Inflammatory macrophage treated with lipopolysaccharide for 4 hours (primary cell): Measurements from ENCODE around the gene IL17C.

ENCODE experiments used
- DNase-seq: peaks from one replicate; pipeline ENCODE4 v3.0.0-alpha.2; 2020

The IL17C gene

DNA sequence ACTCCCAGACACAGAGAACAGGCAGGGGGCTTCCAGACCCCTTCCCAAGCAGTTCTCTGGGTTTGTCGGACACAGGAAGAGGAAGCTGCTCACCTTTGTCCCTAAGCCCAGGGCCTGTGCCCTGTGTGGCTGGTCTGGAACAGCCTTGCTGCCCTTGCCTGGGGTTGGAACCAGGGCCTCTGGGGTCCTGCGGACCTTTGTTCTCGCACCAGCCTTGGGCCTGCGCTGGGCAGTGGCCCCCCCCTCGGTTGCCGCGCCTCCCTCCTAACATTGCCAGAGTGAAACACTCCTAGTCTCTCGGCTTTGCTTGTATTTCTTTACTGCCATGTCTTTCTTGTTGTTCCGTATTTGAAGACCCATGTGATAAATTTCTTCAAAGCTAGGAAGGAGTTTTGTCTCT lies 8.5 kb upstream of the IL17C start:
- no peak for DNase-seq

DNA sequence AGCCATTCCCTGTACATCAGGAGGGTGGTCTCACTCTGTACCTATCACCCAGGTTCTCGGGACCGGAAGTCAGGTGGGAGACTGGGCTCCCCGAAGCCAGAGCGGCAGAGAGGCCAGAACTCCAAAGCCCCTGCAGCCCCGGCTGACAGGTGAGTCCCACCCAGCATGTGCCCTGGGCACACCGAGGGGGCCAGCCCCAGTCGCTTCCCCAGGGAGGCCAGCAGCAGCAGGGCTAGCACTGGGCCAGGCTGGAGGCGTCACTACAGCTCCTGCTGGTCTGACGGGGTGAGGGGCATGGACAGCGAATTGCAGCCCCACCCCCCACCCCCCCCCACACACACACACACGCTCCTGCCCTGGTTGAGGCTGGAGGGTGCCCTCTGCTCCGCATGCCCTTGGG lies 7.9 kb upstream of the IL17C start:
- DNase-seq, result no peak

DNA sequence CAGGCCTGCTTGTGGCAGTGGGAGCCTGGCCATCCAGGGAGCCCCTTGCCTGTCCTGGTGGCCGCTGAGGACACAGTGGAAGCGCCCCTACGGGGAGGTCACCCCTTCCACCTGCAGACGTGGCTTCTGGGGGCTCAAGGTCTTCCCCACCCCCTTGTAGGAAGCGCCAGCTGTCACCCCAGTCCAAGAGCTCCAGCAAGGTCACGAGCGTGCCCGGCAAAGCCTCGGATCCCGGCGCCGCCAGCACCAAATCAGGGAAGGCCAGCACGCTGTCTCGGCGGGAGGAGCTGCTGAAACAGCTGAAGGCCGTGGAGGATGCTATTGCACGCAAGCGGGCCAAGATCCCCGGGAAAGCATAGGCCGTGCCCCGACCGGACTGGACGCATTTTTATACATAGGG lies 7.4 kb upstream of the IL17C start:
- no peak for DNase-seq

DNA sequence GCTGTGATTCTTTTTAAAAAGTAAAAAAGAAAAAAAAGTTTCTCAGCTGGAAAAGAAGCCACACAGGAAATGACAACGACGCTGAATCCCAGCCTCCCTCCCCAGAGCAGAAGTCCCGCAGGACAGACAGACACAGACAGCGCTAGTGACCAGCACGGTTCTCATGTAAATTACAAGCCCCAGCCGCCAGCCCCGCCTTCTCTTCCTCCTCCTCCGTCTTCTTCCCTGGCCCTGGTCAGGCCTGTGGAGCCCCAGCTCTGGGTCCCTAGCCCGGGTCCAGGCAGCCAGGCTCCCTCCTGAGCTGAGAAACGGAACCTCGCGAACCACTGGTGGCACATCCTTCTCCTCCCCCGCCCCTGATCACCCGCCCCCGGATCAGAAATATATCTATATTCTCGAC lies 7.0 kb upstream of the IL17C start:
- peak; percentile 16 for DNase-seq

DNA sequence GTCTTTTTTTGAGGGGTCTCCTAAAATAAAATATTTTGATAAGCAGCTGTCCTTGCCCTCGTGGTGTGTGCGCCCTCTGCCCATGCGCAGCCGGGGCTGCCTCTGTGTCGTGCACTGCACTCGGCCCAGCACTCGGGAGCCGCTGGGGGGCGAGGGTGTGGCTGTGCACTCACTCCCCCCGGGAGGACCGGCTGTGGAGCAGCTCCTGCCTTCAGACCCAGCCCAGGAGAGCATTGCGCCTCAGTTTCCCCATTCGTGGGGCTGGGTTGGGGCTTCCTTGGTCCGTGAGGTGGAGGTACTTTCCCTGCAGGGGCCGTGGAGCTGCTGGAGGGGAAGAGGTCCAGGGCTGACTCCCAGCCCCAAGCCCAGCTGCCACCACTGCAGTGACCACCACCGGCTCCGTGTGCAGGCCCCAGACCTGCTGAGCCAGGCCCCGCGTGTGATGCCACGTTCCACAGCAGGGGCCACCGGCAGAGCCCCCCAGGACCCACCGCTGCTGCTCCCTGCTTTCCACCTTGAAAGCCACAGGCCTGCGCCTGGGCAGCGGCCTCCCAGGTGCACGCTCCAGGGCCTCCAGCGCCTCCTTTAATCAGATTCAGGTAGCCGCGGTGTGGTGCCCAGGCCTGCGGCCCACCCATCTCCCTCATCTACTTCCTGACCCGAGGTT lies 6.3 kb upstream of the IL17C start:
- DNase-seq, result no peak

DNA sequence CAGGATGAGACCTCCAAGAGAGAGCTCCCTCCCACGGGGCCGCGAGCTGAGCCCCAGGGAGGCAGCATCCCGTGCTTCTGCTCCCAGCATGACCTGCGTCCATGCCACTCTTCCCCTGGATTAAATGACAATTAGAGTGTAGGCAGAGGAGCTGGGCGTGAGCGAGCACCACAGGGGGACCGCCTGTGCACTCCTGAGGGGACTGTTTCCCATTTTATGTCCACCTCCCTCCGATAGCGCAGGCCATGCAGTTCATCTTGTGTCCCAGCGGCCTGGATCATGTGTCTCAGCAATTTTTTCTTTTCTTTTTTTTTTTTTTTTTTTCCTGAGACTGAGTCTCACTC lies 5.8 kb upstream of the IL17C start:
- no peak for DNase-seq

DNA sequence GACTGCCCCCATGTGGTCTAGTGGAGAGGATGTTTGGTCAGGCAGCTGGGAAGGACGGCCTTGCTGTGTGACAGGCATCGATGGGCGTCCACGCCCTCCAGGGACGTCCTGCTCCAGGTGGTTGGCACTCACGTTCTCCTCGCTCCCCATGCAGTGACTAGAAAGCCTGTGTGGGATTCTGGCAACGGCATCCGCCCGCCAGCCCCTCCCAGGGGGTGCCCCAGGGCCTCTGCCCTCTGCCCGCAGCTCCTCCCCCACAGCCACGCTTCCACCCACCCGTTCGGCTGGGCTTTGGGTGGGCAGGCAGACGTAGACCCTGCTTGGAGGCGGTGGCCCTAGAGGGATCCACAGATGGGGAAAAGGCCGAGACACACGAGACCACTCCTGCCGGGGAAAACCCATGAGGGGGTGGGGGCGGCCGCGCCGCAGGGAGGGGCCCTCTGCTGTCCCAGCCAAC lies 4.7 kb upstream of the IL17C start:
- DNase-seq, result peak; percentile 87

DNA sequence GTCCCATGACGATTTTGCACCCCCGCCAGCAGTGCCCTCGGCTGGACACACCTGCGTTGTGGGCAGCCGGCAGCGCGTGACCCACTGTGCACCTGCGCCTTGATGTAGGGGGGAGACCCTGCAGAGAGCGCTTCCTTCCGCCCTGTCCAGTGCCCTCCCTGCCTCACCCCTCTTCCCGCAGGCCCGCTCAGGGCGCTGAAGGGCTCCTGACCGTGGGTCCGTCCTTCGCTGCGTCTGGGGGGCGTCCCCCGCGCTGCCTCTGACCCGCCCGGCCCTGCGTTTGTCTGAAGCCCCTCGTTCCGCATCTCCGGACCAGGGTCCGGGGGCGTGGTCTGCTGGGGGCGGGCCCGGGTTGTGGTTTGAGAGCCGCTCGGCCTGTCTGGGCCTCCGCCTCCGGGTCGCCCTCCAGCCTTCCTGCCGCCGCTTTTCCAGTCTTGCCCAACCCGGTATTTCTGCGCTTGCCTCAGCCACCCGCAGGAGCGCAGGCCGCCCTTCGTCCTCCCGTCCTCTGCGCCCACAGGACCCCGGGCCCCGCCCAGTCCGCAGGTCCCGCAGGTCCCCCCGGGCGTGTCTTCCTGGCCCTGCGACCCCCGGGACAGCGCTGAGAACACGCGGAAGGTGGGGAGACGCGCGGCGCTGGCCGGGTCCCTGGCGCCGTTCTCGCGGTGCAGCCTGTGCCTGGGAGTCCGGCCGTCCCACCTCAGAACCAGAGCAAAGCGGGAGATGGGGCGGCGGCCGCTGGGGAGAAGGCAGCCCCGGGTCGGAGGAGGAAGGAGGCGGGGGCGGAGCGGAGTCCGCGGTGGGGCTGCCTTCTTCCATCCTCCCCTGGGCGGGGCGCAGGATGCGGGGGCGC lies 4.0 kb upstream of the IL17C start:
- peak; percentile 95 for DNase-seq

DNA sequence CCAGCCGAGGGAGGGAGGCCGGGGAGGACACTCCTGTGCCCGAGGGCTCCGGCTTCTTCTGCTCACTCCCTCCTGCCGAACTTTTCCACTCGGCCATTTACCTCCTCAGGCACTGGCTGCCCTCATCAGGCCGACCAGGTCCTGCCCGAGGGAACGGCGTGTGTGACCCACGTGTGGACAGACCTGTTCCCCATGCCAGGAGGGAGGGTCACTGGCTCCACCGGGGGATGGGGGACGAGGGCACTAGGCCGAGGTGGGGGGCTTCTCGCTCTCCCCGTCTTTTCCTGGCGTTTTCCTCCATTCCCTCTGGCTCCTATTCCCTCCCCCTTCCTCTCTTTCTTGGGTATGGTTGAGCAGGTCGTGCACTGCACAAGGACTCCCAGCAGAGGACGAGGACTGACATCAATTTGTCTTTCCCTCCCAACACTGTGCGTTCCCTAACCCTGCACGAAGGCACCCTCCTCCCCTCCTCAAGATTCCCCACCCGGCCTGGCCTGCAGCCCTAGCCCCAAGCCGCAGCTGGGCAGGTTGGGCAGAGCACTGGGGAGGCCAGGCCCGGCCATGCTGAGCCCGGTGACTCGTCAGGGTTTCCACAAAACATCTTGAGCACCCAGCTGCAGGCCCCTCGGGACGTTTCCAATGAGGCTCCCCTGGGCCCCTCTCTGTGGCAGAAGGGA lies 3.2 kb upstream of the IL17C start:
- DNase-seq, result no peak

DNA sequence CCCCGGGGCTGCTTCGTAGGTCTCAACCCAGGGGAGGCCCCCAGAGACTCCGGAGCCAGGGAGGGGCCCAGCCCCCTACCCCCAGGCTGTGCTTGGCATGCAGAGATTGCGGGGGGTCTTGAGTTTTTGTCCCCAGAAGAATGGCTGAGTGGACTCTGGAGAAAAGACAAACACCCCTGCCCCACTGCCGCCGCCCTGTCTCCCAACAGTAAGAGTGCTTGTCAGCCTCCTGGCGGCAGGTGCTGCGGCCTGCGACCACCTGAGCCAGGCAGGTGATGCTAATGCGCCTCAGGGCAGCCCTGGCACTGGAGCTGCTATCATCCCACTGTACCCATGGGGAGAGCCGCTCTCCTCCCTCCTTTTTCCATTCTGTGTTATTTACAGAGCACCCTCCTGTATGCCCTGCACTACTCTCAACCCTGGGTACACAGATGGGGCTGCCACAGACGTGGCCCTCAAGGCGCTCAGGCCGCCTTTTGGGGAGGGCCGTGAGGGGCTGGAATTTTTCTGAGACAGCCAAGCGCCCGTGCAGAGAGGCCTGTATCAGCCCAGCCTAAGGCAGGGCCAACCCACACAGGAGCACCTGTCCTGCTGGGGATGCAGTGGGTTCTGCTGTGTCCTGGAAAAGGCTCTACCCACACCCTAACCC lies 2.6 kb upstream of the IL17C start:
- DNase-seq, result no peak

DNA sequence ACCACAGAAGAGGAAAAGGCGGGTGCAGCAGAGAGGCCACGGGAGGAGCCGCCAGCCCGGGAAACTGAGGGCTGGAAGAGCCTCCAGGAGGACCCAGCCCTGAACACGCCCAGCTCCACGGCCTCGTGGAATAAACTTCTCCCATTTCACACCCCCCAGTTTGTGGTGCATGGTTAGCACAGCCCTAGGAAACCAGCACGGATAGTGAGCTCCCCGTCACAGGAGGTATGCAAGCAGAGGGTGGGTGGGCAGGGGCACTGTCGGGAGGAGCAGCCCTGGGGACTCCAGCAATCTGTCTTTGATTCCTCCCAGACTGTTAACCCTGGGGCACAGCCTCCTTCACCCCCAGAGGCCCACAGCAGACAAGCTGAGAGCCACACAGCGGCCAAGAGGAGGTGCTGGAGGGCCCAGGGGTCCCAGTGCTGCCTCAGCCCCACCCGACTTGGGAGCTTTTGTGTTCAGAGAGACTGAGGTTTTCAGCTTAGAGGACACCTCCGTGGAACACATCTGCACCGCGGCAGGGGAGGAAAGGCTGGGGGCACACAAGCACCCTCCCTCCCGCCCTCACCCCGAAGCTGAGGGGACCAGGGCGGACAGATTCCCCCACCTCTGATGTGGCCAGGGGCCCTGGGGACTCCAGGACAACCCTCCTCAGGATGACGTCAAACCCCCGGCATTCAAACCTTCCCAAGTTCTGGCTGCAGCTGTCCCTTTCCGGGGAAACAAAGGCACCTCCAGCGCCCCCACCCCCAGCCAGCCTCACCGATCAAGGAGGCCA lies 1.7 kb upstream of the IL17C start:
- no peak for DNase-seq

DNA sequence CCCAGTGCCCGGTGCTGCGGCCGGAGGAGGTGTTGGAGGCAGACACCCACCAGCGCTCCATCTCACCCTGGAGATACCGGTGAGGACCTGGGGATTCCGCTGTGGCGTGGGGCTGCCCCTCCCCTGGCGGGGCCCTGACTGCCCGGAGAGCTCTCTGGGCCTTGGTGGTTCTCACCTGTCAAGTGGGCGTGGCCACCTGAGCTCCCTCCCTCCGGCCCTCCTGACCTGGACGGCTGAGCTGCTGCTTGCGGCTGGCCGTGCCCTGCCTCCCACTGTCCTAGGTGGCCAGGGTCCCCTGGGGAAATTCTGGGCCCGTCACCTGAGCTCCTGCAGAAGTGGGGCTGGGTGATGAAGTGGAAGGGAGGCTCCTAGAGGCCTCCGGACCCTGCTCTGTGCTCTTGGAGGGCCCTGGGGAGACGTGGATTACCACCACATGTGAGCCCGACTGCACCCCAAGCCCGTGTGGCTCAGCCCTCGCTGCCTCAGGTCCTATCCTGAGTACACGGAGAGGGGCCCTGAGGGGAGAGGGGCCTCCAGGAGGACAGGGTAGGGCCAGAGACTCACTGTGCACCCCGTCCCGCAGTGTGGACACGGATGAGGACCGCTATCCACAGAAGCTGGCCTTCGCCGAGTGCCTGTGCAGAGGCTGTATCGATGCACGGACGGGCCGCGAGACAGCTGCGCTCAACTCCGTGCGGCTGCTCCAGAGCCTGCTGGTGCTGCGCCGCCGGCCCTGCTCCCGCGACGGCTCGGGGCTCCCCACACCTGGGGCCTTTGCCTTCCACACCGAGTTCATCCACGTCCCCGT lies 1.1 kb downstream of the IL17C start:
- no peak for DNase-seq

DNA sequence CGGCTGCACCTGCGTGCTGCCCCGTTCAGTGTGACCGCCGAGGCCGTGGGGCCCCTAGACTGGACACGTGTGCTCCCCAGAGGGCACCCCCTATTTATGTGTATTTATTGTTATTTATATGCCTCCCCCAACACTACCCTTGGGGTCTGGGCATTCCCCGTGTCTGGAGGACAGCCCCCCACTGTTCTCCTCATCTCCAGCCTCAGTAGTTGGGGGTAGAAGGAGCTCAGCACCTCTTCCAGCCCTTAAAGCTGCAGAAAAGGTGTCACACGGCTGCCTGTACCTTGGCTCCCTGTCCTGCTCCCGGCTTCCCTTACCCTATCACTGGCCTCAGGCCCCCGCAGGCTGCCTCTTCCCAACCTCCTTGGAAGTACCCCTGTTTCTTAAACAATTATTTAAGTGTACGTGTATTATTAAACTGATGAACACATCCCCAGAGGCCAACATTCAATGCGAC lies 1.7 kb downstream of the IL17C start:
- no peak for DNase-seq

DNA sequence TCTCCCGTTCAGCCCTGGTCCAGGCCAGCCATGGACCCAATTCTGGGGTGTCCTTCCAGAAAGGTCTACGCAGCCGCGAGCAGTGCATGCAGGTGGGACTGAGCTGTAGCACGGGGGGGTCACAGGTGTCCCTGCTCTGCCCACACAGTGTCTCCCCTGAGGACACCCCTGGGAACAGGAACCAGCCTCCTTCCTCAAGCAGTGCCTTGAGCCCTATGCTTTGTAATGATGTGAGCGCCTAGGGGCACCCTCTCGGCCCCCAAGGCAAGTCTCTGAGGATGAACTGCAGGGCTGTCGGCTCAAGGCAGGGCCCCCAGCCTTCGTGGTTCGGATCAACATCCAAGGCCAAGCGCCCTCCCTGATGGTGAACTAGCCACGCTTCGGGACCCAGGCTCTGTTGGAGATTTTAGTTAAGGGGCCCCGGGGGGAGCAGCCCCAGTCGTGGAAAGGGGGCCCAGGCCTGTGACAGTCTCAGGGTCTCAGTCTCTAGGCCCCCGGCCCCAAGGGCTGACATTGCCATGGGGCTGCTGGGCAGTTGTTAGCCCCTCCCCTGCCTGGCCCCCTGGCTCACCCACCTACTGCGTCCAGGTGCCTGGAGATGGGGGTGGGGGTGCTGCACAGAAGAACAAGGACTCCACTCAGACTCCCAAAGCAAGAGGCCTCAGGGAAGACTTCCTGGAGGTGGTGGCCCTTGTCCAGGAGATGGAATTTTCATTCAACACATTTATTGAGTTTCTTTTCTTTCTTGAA lies 2.3 kb downstream of the IL17C start:
- DNase-seq, result no peak

DNA sequence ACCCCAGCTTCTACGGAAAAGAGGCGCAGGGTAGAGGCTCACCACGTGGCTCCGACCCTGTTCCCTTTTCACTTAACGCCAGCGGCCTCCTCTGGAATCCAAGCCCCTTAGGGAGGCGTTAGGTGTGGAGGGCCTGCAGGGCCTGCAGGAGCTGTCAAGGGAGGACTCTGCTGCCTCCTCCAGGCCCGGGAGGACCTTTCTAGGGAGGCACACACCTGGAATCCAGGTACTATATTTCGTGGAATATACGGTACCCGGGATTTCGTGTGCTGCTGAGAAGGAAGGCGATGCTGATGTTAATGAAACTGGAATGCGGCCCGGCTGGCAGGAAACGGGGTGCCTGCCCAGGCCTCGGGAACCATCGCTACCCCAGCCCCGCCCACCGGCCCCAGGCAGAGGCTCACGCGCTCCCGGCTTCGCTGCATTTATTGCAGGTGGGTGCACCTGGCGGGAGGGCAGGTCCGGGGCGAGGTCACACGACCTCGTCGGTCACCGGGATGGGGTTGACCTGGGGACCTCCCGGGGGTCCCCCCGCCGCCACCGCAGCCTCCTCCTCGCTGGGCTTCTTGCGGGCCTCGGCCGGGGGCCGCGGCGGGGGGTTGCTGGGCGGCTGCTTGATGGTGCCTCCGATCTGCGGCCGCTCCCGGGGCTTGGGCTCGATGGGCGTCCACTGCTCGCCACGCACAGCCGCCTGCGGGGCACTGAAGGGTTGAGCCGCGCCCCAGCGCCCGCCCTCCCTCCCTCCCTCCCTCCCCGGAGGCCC lies 4.7 kb downstream of the IL17C start:
- no peak for DNase-seq

DNA sequence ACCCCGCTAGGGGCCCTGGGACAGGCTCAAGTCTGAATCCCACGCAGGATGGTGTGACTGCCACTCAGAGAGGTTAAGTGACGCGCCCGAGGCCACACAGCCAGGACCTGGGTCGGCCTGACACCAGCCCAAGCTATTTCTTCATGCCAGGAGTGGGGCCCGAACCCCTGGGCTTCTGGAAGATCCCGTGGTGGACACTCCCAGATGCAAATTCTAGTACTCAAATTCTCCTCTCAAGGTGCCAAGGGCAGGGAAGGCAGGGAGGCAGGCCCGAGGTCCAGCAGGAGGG lies 5.2 kb downstream of the IL17C start:
- DNase-seq, result no peak

DNA sequence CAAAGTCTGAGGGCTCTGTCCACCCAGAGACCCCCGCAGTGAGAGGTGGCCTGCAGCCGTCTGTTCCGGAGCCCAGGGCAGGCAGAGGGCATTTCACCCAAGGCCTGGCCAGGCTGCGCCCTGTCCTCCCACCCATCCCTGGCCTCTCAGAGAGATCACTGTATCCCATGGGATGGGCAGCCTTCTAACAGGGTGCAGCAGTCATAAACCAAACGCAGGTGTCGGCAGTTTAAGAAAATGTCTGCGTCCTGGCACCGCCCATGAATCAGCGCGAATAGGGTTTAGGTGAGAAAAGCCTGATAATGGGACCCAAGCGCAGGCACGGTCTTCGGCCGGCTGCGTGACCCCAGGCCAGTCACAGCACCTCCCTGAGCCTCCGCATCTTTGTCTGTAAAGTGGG lies 7.1 kb downstream of the IL17C start:
- no peak for DNase-seq

DNA sequence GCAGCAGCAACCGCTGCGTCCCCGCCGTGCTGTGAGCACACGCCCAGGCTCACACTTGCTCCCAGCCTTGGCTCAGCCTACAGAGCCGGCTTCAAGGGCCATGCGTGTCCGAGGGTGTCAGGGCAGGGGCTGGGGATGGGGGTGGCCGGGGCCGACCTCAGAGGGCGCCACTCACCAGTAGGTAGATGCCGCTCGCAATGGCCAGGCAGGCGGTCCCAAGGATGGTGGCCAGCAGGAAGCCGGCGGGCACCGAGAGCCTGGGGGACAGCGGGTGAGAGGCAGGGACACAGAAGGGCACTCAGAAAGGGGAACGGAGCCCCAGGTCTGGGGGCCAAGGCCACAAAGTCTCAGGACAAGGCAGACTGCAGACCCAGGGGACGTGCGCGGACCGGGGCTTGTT lies 7.6 kb downstream of the IL17C start:
- DNase-seq, result no peak

DNA sequence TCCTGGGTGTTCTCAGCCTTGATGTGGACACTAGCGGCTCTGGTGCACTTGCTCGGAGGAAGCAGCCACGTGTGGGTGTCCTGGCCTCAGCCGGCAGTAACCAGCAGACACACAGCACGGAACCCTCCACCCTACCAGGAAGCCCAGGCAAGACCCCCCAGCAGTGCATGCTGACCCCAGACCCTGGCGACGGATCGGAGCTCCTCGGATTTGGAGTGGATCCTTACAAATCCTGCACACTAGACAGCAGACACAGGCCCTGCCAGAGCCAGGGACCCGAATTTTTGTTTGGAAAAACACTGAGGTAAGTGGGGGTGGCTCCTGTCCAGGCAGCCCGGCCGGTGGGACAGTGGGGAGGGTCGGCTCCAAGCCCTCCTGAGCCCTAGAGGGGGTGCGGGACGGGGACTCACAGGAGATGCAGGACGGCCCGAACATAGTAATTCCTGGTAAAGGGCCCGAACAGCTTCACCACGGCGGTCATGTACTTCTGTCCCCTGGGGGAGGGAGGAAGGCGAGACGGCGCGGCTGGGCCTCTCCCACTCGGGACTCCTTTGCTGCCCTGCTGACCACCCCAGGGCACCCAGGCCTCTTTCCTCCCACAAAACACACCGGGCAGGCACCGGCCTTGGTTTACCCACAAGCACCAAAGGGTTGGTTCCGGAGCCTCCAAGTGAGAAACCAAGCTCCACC lies 8.1 kb downstream of the IL17C start:
- DNase-seq, result no peak
